ENCODE measurements around the gene GADD45B. TPM values are rescaled to one million over a fixed set of nuclear protein-coding genes. Genes with fewer than 3 reads are reported as not detected.
"Not testable (repeated sequence)": the region's sequence is repeated elsewhere in the genome, so short reads cannot be mapped to it uniquely, and the experiment has no call there.

GADD45B gene
- total RNA-seq, 1 donor from 2014 or later = 39.8 TPM

GRCh38 chr19:2441096-2441752 is 34.7 kb upstream of the GADD45B start:
- ATAC-seq (no peak), DNase-seq (ENCODE audit: missing footprints) (peak; percentile 47)
- intact Hi-C loops (cut with DNase I) = no loop called here

- intact Hi-C loops (cut with DNase I) = no loop called here
- peak; percentile 57 for DNase-seq (ENCODE audit: missing footprints)
- ATAC-seq = no peak
Observed at GRCh38 chr19:2443116-2443784, 32.7 kb upstream of the GADD45B start.

DNA sequence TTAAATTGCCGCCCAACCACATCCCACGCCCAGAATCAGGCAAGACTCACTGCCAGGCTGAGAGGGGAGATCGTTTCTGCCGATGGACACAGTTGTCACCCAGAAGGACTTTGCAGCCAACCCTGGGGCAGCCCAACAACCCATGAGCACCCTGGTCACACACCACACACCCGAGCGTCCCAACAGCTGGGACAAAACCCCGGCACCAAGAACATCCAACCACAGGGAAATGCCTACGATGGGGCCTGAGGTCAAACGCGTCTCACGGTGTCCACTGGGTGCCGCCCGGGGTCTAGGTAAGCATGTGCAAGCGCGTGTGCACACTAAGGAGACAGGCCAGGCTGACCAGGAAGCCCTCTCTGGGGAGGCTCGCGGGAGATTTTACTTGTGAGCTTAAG is 32.1 kb upstream of the GADD45B start:
- ATAC-seq (no peak), DNase-seq (ENCODE audit: missing footprints) (no peak)
- intact Hi-C loops (cut with DNase I) = no loop called here

- no peak for DNase-seq (ENCODE audit: missing footprints)
- ATAC-seq = no peak
- intact Hi-C loops (cut with DNase I) = no loop called here
Observed at GRCh38 chr19:2444251-2445002, 31.5 kb upstream of the GADD45B start.

DNA sequence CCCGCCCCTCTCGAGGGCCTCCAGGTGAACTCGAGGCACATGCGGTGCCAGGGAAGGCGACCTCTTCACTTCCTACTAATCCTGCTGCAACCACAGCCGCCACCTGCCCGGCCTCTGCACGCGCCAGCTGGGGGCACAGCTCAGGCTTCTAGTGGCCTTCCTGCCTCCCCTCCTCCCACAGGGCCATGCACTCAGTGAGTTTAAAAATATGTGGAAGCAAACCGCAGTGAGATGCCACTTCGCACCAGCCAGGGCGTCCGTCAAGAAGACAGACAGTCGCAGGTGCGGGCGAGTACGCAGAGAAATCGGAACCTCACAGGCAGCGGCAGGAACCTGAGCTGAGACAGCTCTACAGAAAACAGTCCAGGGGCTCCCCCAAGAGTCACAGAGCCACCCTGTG is 29.5 kb upstream of the GADD45B start:
- intact Hi-C loops (cut with DNase I) = no loop called here
- DNase-seq (ENCODE audit: missing footprints) (no peak), ATAC-seq (no peak)

- intact Hi-C loops (cut with DNase I) = no loop called here
- no peak for ATAC-seq
Observed at GRCh38 chr19:2449019-2449418, 26.9 kb upstream of the GADD45B start.

GRCh38 chr19:2451138-2451537 is 24.8 kb upstream of the GADD45B start:
- ATAC-seq (no peak), DNase-seq (ENCODE audit: missing footprints) (no peak)
- intact Hi-C loops (cut with DNase I) = no loop called here

More at GRCh38 chr19:2449019-2449418, 26.9 kb upstream of the GADD45B start:
- DNase-seq (ENCODE audit: missing footprints) = no peak

- ATAC-seq (no peak), DNase-seq (ENCODE audit: missing footprints) (no peak)
- intact Hi-C loops (cut with DNase I) = no loop called here
Observed at GRCh38 chr19:2451741-2452140, 24.2 kb upstream of the GADD45B start.

DNA sequence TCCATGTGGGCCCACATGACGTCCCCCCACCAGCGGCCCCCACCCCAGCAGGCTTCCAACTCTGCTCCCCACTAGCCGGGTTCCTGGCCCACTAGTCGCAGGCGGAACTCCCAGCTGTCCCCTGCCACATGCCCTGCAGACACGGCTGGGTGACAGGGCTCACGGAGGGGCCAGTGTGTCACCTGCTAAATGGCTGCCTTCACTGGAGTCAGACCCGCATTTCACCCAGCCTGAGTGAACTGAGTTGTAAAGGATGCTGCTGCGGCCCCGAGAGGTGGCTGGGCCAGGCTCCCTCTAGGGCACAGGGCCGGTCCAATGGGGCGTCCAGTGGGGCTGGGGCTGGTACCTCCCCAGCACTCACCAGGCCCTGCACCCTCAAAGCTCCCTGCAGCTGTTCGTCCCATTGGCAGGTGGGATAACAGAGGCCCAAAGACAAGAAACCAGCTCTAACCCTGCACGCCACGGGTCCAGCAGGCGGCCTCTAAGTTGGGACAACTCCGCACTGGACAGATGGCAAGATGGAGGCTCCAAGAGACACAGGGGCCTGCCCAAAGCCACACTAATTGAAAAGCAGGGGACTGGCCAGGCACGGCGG is 22.4 kb upstream of the GADD45B start:
- DNase-seq (ENCODE audit: missing footprints) (peak; percentile 28), ATAC-seq (no peak)
- intact Hi-C loops (cut with DNase I) = no loop called here

- ATAC-seq = no peak
- intact Hi-C loops (cut with DNase I) = no loop called here
- DNase-seq (ENCODE audit: missing footprints) = peak; percentile 23
Observed at GRCh38 chr19:2454199-2454961, 21.5 kb upstream of the GADD45B start.

DNA sequence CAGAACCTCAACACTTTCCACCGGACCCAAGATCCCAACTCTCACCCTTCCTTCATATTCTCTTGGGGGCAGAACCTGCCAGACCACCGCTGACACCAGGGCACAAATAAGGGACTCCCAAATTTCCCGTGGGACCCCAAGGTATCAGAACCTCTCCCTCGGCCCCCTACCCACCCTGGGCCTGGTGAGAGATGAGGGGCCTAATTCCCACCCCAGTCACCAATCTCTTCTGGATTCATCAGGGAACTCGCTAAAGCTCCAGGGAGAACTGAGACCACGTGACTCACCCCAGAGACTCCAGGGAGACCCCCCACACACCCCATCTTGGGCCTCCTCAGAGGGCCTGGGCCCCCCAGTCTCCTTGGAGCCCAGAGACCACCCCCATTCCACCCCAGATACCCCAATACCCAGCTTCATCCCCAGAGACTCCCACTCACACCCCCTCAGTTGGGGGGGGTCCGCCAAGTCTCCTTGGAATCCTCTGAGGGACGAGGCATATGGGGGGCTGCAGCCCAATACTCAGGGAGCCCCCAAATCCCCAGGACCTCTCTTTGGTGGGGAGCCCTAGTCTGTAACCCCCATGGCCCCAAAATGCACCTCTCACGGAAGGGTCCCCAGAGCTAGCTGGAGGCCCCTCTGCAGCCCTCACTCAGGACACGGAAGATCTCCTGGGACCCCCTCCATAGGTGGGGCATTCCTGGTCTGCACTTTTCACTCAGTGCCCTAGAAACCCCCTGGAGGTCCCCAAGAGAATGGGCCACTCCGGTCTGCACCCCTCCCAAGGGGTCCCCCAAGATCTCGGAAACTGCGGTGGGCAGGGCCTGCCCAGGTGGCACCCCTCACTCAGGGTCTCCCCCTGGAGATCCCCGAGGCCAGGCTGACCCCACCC is 20.7 kb upstream of the GADD45B start:
- DNase-seq (ENCODE audit: missing footprints) (peak; percentile 23), ATAC-seq (no peak)
- intact Hi-C loops (cut with DNase I) = no loop called here

GRCh38 chr19:2455851-2456570 is 19.9 kb upstream of the GADD45B start:
- intact Hi-C loops (cut with DNase I) = no loop called here
- ATAC-seq (peak; percentile 23), DNase-seq (ENCODE audit: missing footprints) (peak; percentile 70)

GRCh38 chr19:2457394-2458037 is 18.4 kb upstream of the GADD45B start:
- no peak for DNase-seq (ENCODE audit: missing footprints)
- no peak for ATAC-seq
- intact Hi-C loops (cut with DNase I) = loop anchor here (1.0 kb wide), 1 partner anchor 30 kb away; the partner anchor contains the start of gene TIMM13

DNA sequence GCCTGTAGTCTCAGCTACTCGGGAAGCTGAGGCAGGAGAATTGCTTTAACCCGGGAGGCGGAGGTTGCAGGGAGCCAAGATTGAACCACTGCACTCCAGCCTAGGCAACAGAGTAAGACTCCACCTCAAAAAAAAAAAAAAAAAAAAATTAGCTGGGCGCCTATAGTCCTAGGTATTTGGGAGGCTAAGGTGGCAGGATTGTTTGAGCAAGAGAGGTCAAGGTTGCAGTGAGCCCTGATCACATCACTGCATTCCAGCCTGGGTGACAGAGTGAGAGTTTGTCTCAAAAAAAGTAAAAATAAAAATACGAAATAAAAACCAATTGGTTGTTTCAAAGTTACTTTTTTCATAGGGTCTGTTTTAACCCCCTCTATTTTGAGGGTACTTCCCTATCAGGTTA is 17.9 kb upstream of the GADD45B start:
- DNase-seq (ENCODE audit: missing footprints) (no peak), ATAC-seq (no peak)

DNA sequence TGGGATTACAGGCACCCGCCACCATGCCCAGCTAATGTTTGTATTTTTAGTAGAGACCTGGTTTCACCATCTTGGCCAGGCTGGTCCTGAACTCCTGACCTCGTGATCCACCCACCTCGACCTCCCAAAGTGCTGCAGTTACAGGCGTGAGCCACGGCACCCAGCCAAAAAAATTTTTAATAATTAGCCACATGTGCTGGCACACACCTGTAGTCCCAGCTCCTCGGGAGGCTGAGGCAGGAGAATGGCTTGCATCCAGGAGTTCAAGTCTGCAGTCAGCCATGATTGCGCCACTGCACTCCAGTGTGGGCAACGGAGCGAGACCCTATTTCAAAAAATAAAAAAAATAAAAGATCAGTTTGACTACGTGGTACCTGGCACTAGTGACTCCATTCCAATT is 17.2 kb upstream of the GADD45B start:
- ATAC-seq; DNase-seq (ENCODE audit: missing footprints); intact Hi-C loops (cut with DNase I): not testable (repeated sequence)

More for the DNA sequence above, 17.9 kb upstream of the GADD45B start:
- intact Hi-C loops (cut with DNase I) = no loop called here

GRCh38 chr19:2460245-2460644 is 15.7 kb upstream of the GADD45B start:
- DNase-seq (ENCODE audit: missing footprints) (no peak), ATAC-seq (no peak)
- intact Hi-C loops (cut with DNase I) = no loop called here

Data from Right ventricle myocardium inferior (tissue), 1 donor.